NCI-H2107 (cell line): ENCODE measurements around the gene AGO3.
A peak's percentile ranks its signal among the peaks of the same experiment; 100 is the strongest.
"Not testable (repeated sequence)": the region's sequence is repeated elsewhere in the genome, so short reads cannot be mapped to it uniquely, and the experiment has no call there.

Experiments used
- DNase-seq: peaks from one replicate; lab custom pipeline; 2025; lab: John Stamatoyannopoulos, UW

The AGO3 gene

DNA sequence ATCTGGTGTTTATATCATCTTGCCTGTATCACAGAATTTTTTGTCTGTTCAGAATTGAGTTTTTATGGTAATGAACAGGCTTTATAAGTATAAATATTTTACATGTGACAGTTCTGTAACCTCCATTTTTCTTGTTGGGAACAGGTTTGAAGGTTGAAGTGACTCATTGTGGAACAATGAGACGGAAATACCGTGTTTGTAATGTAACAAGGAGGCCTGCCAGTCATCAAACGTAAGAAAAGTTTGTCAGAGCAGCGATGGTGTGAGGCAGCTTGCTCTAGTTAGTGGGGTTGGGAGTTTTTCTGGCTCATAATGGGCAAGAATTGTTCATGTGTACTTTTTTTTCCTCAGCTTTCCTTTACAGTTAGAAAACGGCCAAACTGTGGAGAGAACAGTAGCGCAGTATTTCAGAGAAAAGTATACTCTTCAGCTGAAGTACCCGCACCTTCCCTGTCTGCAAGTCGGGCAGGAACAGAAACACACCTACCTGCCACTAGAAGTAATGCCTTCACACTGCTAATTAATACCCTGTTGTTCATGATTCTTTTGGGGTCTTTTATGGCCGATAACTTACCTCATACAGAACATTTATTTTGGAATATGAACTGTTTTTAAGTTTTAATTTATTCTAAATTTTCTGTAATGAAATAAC, 77.8 kb downstream of the AGO3 start:
- no peak for DNase-seq

DNA sequence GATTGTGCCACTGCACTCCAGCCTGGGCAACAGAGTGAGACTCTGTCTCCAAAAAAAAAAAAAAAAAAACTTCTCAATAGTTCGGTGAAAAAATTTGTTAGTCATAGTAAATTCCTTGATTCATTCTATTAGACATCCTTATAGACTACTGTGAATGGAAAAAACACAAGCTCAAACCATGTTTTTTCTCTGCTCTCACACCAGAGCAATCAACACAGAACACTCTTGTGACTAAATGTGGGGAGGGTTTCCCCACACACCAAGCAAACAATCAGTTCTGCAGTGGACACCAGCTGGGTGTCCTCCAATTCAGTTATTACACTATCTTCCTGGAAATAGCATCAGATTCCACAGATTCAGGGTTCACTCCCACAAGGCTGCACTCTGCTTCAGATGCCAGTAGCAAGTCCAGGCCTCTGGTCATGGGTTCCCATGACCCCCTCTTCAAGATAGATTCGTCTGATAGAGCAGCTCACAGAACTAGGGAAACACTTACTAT, 83.9 kb downstream of the AGO3 start:
- DNase-seq: no peak

DNA sequence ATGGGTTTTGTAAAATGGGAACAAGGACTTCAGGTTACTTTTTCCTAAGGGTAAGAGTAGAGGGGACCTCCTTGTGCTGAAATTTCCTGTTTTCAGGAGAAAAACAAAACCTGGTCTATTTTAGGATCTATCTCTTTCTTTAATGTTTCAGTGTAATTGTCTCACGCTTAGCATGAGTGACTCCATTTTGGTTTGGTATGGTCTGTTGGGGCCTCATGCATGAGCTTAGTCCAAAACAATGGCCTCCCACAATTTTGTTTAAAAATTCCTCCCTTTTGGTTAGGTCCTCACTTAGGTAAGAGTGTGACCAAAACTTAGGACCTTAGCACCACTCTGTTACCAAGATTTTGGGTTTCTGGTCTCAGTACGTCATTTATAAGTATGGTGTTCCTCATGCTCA, 85.8 kb downstream of the AGO3 start:
- no peak for DNase-seq

DNA sequence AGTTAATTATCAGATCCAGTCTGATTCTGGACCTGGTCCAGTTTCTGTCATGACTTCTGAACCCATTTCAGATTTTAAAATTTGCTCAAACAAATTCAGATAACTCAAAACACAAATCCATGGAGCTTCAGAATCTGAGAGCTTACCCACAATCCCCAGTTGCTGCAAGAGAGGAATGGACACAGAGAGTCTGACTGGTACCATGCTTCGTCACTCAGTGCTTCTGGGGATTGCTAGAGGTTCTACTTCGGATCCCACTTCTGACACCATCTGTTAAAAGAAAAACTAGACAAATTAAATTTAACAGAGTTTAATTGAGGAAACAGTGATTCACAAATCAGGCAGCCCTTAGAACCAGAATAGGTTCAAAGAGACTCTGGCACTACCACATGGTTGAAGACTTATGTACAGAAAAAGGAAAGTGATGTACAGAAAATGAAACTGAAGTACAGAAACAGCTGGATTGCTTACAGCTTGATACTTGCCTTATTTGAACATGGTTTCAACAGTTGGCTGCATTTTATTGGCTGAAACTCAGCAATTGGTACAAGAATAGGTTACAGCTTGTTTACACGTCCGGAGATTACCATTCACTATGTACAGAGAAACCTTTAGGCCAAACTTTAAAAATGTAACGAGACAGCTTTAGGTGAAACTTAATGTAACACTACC, 92.3 kb downstream of the AGO3 start:
- DNase-seq: no peak

DNA sequence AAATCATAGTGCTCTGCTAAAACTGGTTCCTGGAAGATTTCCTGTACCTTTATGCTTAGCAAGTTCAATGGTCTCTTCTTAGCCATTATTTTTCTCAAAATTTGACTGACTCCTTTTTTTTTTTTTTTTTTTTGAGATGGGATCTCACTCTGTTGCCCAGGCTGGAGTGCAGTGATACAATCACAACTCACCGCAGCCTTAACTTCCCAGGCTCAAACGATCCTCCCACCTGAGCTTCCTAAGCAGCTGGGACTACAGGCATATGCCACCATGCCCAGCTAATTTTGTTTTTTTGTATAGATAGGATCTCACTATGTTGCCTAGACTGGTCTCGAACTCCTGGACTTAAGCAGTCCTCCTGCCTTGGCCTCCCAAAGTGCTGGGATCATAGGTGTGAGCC, 93.1 kb downstream of the AGO3 start:
- not testable (repeated sequence) for DNase-seq

DNA sequence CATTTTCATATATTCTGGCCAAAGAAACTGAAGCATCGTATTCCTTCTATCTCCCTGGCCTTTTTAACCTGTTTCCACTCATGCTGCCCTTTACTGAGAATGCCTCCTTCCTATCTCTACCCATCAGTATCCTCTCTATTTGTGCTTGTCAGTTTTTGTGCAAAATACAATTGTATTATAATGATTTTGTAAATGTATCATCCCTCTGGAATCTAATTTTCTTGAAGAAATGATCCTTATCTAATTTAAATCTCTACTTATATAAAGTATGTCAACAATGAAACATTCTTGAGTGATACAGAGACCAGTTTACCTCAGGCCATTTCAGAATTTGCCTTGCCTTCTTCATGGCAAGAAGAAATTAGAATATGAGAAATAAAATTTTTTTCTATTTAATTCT, 93.9 kb downstream of the AGO3 start:
- DNase-seq: no peak

DNA sequence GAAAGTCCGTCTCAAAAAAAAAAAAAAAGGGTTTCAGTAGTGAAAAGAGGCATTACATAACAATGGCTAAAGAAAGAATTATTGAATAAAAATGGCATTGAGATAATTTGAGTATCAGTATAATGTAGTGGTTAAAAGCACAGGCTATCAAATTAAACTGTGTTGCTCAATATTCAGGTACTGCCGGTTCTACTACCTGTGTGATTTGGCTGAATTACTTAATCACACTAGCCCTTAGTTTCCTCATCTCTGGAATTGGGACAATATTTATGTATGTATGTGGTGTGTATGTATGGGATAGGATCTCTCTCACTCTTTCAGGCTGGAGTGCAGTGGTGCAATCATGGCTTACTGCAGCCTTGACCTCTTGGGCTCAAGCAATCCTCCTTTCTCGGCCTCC, 96.9 kb downstream of the AGO3 start:
- no peak for DNase-seq

DNA sequence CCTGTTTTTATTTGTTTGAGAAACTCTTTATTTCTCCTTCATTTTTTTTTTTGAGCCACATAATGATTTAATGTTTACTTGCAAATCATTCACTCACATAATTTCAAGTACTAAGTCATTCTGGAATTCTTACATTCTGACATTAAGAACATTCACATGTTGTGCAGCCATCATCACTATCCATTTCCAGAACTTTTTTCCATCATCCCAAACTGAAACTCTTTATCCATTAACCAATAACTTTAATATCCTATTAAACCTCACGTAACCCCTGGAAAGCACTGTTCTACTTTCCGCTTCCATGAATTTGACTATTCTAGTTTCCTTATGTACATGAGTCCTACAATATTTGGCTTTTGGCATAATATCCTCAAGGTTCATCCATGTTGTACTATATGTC, 100.5 kb downstream of the AGO3 start:
- DNase-seq: no peak

DNA sequence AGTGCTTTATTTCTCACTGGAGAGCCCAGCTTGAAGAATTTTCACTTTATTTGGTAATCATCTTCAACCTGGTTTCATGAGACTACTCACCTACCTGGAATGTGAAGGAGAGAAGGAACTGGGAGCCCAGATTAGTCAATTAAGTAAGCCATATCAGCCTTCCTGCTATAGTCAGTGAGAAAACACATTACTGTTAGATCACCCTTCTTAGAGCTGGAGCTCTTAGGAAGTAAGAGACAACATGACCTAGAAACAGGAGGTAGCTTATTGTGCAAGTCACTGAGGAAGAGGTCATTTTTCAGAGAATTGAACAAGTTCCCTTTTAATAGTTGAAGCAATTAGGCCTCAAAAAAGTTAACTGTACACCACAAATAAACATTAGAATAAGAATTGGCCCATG, 103.8 kb downstream of the AGO3 start:
- DNase-seq: no peak

DNA sequence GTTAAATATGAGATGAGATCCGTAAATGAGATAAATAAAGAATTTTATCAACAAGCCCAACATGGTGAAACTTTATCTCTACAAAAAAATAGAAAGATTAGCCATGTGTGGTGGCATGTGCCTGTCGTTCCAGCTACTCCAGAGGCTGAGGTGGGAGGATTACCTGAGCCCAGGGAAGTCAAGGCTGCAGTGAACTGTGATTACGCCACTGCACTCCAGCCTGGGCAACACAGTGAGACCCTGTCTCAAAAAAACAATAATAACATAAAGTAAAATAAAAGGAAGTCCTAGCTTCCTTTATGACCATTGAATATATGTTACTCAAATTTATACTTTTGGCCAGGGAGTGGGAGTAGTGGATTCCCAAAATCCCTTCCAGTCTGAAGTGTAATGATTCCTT, 104.2 kb downstream of the AGO3 start:
- DNase-seq: no peak

DNA sequence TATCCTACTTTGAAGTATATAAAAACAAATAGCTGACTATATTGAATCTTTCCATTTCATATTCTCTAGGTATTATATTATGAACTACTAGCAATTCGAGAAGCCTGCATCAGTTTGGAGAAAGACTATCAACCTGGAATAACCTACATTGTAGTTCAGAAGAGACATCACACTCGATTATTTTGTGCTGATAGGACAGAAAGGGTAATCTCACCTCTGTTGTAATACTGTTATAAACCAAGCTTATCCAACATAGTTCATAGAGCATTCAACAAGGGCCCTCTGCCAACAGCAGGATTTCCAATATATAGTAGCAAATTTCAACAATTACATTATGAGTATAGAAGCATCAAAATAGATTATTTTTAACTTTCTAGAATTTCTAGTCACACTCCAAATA, 109.3 kb downstream of the AGO3 start:
- DNase-seq: no peak

DNA sequence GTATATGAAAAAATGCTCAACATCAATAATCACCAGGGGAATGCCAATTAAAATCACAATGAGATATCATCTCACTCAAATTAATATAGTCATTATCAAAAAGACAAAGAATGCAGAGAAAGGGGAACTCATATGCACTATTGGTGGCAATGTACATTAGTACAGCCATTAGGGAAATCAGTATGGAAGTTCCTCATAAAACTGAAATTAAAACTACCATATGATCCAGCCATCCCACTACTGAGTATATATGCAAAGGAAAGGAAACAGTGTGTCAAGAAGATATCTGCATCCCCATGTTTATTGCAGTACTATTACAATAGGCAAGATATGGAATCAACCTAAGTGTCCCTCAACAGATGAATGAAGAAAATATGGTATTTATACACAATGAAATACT, 120.9 kb downstream of the AGO3 start:
- DNase-seq: no peak

DNA sequence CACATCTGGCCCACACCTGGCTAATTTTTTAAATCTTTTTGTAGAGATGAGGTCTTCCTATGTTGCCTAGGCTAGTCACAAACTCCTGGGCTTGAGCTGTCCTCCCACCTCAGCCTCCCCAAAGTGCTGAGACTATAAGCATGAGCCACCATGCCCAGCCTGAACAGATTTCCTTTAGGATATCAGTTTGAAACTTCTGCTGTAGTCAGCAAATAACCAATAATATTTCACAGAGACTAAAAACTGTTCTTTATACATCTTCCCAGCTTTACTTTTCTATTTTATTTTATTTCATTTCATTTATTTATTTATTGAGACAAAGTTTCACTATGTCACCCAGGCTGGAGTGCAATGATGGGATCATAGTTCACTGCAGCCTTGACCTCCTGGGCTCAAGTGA, 123.1 kb downstream of the AGO3 start:
- no peak for DNase-seq

DNA sequence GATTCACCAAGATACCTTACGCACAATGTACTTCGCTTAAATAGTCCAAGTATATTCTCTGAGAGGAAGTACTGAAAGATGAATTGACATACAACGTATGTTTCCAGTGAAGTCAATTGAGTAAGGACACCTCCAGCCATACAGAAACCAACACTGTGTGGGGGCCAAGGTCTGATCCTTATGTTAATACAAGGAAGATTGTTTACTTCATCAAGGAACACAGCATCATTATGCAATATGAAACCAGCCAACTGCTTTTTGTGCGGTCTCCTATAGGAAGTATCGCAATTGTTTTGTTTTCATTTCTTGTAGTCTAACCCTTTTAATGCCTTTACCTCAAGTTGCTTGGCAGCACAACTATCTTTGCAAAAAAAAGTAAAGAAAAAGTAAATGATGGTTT, 124.8 kb downstream of the AGO3 start:
- no peak for DNase-seq

DNA sequence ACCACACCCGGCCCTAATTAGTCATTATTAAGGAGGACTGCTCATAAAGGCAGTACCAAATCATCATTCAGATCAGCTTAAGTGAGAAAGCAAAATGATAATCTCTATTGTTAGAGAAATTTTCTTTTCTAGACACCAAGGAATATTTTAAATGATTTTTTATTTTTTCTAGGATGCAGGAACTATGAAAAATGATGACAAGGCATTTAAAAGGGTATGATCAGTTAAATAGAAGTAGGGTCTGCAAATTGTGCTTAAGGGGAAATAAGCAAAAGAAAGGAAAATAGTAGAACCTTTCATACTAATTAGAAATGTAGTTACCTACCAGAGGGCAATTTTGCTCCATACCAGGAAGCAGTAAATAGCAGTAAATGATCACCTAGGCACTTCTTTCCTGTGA, 131.4 kb downstream of the AGO3 start:
- DNase-seq: no peak

DNA sequence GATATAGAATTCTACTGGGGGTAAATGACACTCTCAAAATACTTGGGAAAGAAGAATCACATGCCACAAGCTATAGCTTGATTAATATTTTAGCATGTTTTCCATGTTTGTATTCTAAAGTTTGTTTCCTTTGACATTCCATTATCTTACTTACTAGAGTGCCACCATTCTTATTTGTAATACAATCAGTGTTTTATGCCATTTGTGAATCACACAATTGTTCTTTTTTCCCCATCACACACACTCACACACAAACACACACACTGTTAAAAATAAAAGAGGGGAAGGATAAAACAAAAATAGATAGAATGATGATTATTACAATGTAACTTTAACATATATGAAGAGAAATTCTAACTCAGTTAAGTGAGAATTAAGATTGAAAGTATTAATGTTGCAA, 137.0 kb downstream of the AGO3 start:
- DNase-seq: no peak

DNA sequence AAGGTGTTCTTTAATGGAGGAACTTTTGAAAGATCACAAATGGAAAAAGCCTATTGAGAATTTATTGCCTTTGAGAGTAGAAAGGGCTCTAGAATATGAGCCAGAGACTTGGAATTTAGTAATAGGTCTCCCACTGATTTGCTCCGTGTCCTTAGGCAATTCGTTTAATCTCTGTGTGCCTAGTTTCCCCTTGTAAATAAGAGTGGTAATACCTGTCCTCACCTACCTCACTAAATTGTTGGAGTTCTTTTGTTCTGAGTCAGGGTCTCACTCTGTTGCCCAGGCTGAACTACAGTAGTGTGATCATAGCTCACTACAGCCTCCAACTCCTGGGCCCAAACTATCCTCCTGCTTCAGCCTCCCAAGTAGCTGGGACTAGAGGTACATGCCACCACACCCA, 138.0 kb downstream of the AGO3 start:
- no peak for DNase-seq

DNA sequence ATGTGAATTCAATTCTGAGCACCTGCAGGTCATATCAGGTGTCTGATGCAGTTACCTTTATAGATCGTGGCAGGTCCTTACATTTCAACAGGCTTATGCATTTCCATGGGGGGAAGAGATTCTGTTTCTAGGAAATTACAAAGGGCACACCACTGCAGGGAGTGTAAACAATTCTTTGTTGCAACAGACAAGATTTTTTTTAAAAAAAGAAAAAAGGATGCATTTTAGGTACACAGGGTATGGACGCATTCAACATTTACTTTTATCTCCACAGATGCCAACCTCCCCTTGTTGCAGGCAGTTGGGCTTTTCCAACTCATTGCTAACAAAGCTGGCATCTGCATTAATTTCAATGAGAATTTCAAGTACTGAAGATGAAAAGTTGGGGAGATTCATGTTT, 139.4 kb downstream of the AGO3 start:
- DNase-seq: peak; percentile 41

DNA sequence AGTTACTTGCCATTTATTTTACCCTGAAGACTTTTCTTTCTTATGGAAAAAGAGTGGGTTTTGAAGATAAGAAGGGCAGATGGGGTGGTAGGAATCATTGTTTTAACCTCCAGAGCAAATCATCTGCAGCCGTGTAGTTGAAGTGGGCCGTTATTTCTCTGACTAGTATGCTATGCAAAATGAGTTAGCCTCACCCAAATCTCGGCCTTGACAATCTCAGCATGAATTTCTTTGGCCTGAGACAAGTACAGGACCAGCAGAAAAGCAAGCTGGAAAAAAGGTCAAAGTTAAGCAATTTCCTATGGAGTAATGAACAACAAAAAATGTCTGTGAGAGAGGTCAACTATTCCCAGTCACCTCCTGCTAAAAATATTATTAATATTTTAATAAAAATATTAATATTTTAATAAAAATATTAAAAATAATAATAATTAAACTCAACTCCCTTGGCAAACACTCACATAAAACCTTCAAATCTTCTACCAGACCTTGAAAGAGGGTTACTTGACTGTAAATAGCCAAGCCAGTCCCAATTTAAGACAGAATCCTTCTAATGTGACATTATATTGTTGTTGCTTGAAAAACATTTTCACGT, 146.2 kb downstream of the AGO3 start:
- no peak for DNase-seq

DNA sequence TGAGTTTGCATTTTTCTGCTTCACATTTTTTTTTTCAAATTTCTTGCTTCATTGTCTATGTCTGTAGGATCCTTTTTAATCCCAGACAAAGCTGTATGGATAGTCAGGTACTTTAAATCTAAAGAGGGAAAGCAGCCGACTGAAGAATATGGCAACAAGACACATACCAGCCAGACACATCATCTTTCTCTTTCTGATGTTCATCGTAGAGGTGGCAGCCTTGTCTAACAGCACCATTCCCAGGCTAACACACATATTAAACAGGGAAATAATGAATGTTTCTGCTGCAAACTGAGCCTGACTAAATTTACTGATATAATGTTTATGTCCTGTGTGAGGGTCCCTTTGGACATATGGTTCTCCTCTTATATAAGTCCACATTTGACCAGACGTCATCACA, 149.3 kb downstream of the AGO3 start:
- DNase-seq: no peak

DNA sequence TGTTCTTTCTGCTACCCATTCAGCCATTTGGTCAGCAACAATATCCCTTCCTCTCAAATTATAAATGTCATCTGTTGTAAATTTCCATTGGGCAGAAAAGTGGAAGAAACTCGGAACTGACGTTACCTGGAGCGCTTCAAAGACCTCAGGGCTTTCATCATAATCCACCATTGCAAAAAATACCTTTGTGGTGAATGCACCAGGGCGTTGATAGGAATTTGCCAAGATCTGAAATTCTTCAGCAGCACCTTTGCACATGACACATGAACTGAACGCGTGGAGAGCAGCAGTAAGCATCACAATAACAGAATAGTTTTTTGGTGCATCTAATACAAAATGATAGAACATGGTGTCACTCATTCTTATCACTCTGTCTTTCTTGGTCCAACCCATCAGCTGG, 149.9 kb downstream of the AGO3 start:
- no peak for DNase-seq

DNA sequence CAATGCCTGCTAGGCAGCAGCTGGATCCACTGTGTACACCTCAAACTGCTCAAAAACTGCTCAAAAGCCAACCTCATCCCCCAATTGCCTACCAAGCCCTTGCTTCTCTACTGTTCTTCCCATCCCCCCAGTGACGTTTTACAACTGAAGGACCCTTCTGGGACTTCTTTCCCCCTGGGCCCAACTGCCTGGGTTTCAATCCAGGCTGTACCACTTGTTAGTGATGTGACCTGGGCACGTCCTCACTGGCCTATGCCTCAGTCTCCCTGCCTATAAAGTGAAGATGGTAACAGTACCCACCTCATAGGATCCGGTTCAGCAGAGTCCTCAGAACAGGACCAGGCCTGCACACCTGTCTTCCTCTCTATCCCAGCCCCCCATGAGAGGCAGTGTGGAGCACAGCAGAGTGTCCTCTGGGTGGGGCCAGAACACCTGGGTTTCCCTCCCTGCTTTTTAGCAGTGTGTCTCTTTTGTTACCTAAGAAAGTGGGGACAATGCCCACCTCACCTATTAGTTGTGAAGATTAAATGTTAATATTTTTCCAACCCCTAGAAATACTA, 151.1 kb downstream of the AGO3 start:
- DNase-seq: no peak

DNA sequence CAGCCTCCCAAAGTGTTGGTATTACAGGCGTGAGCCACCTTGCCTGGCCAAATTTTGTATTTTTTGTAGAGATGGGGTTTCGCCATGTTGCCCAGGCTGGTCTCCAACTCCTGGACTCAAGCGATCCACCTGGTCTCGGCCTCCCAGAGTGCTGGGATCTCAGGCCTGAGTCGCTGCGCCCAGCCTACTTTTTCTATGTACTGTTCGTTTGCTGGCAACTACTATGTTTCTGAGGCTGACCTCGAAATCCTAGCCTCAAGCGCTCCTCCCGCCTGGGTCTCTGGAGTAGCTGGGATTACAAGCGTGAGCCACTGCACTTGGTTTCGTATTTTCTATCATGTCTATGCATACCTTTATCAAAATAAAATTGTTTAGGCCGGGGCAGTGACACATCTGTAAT, 152.3 kb downstream of the AGO3 start:
- DNase-seq: no peak
